Thoracic aorta (tissue), 2 donors: ENCODE measurements around the gene EID3. TPM values are rescaled to one million over a fixed set of nuclear protein-coding genes. Genes with fewer than 3 reads are reported as not detected.

Source experiments
- ATAC-seq: fragments of 150-250 bp; one replicate; pipeline ENCODE4 v1.8.0; 2017; ENCODE audit warnings: low read depth; ENCODE audit not compliant: insufficient number of reproducible peaks, low FRiP score
- DNase-seq: peaks from one replicate; pipeline ENCODE4 v3.0.0-alpha.2; 2020; ENCODE audit warnings: low spot score
- H3K27ac ChIP-seq, 2 donors: fragments of 200-600 bp; sonication (generic); 1 replicate in 1 of 2; 2 replicates in 1 of 2; pipeline ENCODE4 v1.5.1; 2016; ENCODE audit warnings: mild to moderate bottlenecking in 2 of 2, moderate library complexity in 2 of 2
- H3K27me3 ChIP-seq: fragments of 200-600 bp; sonication (generic); replicated peaks from 2 replicates; pipeline ENCODE4 v1.6.0; 2016; ENCODE audit warnings: mild to moderate bottlenecking; ENCODE audit not compliant: insufficient read depth
- H3K36me3 ChIP-seq: fragments of 200-600 bp; sonication (generic); one replicate; pipeline ENCODE4 v1.5.1; 2016
- H3K4me1 ChIP-seq, 2 donors: fragments of 200-600 bp; sonication (generic); 1 replicate in 1 of 2; 2 replicates in 1 of 2; pipeline versions ENCODE4 v1.5.1 to v1.6.0; 2016; ENCODE audit warnings: low read depth in 2 of 2, mild to moderate bottlenecking in 1 of 2; ENCODE audit not compliant: control insufficient read depth in 1 of 2
- H3K4me3 ChIP-seq: fragments of 200-600 bp; sonication (generic); 2 replicates; pipeline ENCODE4 v1.5.1; 2016; ENCODE audit warnings: mild to moderate bottlenecking
- H3K9me3 ChIP-seq: fragments of 200-600 bp; sonication (generic); 2 replicates; pipeline ENCODE4 v1.5.1; 2016
- total RNA-seq, 2 donors: library from RNA; depleted of rRNA; stranded (reverse); fragments of >200 nt; gene quantifications; one replicate each; pipeline versions ENCODE4 v1.1.0 to v1.2.3, GENCODE V29; 2016
- TF ChIP-seq, protein P1 (sequence below): fragments of 200-600 bp; sonication (generic); IDR thresholded peaks from one replicate; pipeline ENCODE4 v1.5.1; 2019; ENCODE audit warnings: antibody characterized with exemption

EID3 gene
- total RNA-seq, 2 donors from 2014 or later = 32.7 to 33.7 TPM

DNA sequence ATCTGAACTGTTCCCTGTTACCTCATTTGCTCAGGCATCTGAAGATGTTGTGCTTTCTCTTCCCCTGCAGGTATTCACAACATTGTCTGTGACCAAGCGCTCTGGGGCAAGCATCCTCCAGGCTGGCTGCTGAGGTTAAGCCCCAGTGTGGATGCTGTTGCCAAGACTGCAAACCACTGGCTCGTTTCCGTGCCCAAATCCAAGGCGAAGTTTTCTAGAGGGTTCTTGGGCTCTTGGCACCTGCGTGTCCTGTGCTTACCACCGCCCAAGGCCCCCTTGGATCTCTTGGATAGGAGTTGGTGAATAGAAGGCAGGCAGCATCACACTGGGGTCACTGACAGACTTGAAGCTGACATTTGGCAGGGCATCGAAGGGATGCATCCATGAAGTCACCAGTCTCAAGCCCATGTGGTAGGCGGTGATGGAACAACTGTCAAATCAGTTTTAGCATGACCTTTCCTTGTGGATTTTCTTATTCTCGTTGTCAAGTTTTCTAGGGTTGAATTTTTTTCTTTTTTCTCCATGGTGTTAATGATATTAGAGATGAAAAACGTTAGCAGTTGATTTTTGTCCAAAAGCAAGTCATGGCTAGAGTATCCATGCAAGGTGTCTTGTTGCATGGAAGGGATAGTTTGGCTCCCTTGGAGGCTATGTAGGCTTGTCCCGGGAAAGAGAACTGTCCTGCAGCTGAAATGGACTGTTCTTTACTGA lies 44.9 kb downstream of the EID3 start:
- Histone ChIP-seq H3K4me1 (peaks cover 30 to 86% of the 10 kb centered on the region in 2 donors), H3K9me3 (no peaks in the 10 kb centered on the region), H3K36me3 (peaks cover 29% of the 10 kb centered on the region), H3K4me3 (no peak overlapping the region), H3K27ac (no peak overlapping the region), H3K27me3 (no peaks in the 10 kb centered on the region)
- no peak for ATAC-seq
- TF ChIP-seq, protein P1, sequence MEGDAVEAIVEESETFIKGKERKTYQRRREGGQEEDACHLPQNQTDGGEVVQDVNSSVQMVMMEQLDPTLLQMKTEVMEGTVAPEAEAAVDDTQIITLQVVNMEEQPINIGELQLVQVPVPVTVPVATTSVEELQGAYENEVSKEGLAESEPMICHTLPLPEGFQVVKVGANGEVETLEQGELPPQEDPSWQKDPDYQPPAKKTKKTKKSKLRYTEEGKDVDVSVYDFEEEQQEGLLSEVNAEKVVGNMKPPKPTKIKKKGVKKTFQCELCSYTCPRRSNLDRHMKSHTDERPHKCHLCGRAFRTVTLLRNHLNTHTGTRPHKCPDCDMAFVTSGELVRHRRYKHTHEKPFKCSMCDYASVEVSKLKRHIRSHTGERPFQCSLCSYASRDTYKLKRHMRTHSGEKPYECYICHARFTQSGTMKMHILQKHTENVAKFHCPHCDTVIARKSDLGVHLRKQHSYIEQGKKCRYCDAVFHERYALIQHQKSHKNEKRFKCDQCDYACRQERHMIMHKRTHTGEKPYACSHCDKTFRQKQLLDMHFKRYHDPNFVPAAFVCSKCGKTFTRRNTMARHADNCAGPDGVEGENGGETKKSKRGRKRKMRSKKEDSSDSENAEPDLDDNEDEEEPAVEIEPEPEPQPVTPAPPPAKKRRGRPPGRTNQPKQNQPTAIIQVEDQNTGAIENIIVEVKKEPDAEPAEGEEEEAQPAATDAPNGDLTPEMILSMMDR = no peak
- DNase-seq = no peak

DNA sequence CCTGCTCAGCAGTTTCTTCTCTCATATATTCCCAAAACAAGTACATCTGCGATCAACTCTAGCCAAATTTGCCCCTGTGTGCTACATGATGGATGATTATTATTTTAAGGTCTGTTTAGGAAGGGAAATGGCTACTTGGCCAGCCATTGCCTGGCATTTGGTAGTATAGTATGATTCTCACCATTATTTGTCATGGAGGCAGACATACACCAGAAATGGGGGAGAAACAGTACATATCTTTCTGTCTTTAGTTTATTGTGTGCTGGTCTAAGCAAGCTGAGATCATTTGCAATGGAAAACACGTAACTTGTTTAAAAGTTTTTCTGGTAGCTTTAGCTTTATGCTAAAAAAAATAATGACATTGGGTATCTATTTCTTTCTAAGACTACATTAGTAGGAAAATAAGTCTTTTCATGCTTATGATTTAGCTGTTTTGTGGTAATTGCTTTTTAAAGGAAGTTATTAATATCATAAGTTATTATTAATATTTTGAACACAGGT lies 45.5 kb downstream of the EID3 start:
- no peaks in the 10 kb centered on the region for H3K9me3 ChIP-seq
- H3K27me3 ChIP-seq = no peaks in the 10 kb centered on the region
- peaks cover 28 to 80% of the 10 kb centered on the region in 2 donors for H3K4me1 ChIP-seq
- no peak overlapping the region for H3K4me3 ChIP-seq
- DNase-seq (no peak), ATAC-seq (no peak)
- TF ChIP-seq, protein P1 = no peak
- no peak overlapping the region for H3K27ac ChIP-seq
- H3K36me3 ChIP-seq = peaks cover 29% of the 10 kb centered on the region

DNA sequence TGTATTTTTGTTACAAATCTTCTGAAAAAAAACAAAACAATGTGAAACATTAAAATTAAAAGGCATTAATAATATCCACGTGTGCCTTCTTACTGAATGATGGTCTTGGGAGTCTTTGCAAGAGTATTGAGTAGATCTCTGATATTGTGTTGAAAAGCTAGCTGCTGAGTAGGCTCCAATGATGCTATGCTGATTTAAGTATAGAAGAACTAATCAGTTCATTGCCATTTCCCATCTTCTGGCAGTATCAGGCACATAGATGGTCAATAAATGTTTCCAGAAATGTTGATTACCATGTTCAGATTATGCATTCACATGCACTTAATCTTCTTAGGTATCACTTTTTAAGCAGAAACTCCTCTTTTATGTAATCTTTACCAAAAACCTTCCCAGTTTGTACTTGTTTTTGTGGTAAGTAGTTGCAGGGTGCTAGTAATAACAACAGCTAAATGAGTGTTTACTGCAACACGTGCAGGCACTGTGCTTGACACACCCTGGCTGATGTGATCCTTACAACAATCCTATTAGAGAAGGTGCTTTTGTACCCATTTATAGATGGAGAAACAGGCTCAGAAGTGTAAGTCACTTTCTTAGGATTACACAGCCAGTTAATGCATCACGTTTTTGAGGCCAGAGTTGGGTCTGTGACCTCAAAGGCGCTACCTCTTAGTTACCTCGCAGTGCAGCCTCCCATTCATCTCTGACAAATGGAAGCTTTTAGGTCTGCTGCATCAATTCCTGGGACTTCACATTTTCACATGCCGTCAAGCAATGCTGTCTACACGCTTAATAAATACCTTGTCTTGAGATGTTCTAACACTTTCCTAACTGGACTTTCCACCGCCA lies 46.9 kb downstream of the EID3 start:
- TF ChIP-seq, protein P1 = no peak
- ATAC-seq (no peak), DNase-seq (no peak)
- Histone ChIP-seq H3K9me3 (no peaks in the 10 kb centered on the region), H3K27me3 (no peaks in the 10 kb centered on the region), H3K4me1 (peaks cover 20 to 66% of the 10 kb centered on the region in 2 donors), H3K4me3 (no peak overlapping the region), H3K27ac (no peak overlapping the region), H3K36me3 (peaks cover 35% of the 10 kb centered on the region)

DNA sequence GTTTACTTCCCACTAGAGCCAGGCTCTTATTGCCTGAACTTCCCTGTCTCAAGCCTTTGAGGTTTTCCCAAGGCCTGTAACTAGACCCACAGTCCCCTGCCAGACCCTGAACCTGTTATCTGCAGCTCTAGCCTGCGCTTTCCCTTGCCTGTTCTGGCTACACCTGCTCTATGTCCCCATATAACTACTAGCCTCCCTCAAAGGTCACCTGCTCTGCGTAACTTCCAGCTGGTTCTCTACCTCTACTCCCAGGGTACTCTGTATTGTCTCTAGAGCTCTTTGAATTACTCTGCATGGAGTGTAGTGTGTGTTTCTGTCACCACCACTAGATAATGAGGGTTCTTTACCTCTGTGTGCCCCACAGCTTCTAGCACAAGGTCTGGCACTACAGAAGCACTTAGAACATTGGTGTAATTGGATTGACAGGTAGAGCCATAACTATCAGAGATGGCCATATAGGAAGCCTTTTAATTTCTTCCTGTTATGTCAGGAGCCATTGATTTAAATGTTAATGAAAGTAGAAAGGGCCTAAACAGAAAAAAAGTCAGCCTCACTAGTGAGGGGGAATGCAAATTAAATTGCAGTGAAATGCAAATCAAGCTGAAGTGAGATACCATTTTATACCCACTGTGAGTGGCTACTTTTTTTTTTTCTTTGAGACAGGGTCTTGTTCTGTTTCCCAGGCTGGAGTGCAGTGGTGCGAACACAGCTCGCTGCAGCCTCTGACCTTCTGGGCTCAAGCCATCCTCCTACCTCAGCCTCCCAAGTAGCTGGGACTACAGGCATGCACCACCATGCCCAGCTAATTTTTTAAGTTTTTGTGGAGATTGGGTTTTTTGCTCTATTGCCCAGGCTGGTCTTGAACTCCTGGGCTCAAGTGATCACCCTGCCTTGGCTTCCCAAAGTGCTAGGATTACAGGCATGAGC lies 47.8 kb downstream of the EID3 start:
- H3K36me3 ChIP-seq = peaks cover 35% of the 10 kb centered on the region
- H3K4me3 ChIP-seq = no peak overlapping the region
- H3K27ac ChIP-seq = peak overlapping the region in 1 of 2 donors; percentile 39
- ATAC-seq = no peak
- H3K27me3 ChIP-seq = no peaks in the 10 kb centered on the region
- no peaks in the 10 kb centered on the region for H3K9me3 ChIP-seq
- no peak for DNase-seq
- TF ChIP-seq, protein P1 = no peak
- H3K4me1 ChIP-seq = peaks cover 11 to 65% of the 10 kb centered on the region in 2 donors
